ENCODE data around the gene TGFB2. TPM values are rescaled to one million over a fixed set of nuclear protein-coding genes. Genes with fewer than 3 reads are reported as not detected.

Gene TGFB2
- total and polyA plus RNA-seq, 2 experiments from 2014 or later: 0.31 to 1.4 TPM

GRCh38 chr1:218363141-218363540 lies 18.0 kb downstream of the TGFB2 start (continued):
- TF ChIP-seq ZNF462 (CRISPR knock-in tag; IDR thresholded peaks at IDR 0.05) (no peak), CREB1 (CRISPR knock-in tag; IDR thresholded peaks at IDR 0.05; ENCODE audit: low read depth) (no peak), EZH2 (IDR thresholded peaks at IDR 0.05; ENCODE audit: low read depth, unreplicated experiment) (no peak), POLR2AphosphoS5 (IDR thresholded peaks at IDR 0.05; ENCODE audit: low read depth) (no peak), EZH2phosphoT487 (IDR thresholded peaks at IDR 0.05; ENCODE audit: unreplicated experiment) (no peak)

GRCh38 chr1:218364028-218364710 lies 19.0 kb downstream of the TGFB2 start:
- DNase-seq (ENCODE audit: low spot score): no peak
- H3K27ac ChIP-seq (ENCODE audit: low read depth): no peak overlapping the region
- peaks cover 6% of the 10 kb centered on the region; the same call in 1 of the 3 replicates for H3K4me1 Mint-ChIP-seq

More at GRCh38 chr1:218364028-218364710, 19.0 kb downstream of the TGFB2 start:
- no peaks in the 10 kb centered on the region for H3K79me2 ChIP-seq (replicated peaks; ENCODE audit: insufficient read depth)
- no peaks in the 10 kb centered on the region for H3K27me3 Mint-ChIP-seq (ENCODE audit: insufficient read depth, low read depth, poor library complexity)
- H3K36me3 ChIP-seq (ENCODE audit: insufficient read depth): no peaks in the 10 kb centered on the region
- H3F3A ChIP-seq (replicated peaks; ENCODE audit: low read depth): no peaks in the 10 kb centered on the region
- no peaks in the 10 kb centered on the region; the same call in 1 of the 2 replicates for H3K4me1 ChIP-seq (ENCODE audit: insufficient read depth)
- no peaks in the 10 kb centered on the region for H3K36me3 Mint-ChIP-seq (ENCODE audit: low read depth)
- no peaks in the 10 kb centered on the region for H4K20me1 ChIP-seq (replicated peaks; ENCODE audit: insufficient read depth)
- H3K4me2 ChIP-seq: no peak overlapping the region
- no peak overlapping the region for H3K4me3 ChIP-seq
- no peak for ATAC-seq
- H3K9me2 ChIP-seq (ENCODE audit: insufficient read depth): no peaks in the 10 kb centered on the region
- H3K9me3 Mint-ChIP-seq: no peaks in the 10 kb centered on the region
- H2AFZ ChIP-seq: no peak overlapping the region
- no peak overlapping the region for H3K4me3 Mint-ChIP-seq
- TF ChIP-seq REST (IDR thresholded peaks at IDR 0.05; ENCODE audit: unreplicated experiment) (no peak), ZNF114 (CRISPR knock-in tag; IDR thresholded peaks at IDR 0.05) (no peak), CTCF (conservative IDR thresholded peaks at IDR 0.05; ENCODE audit: low read depth in 2 of 2) (no peak), JUNB (IDR thresholded peaks at IDR 0.05; ENCODE audit: unreplicated experiment) (no peak)
- no peaks in the 10 kb centered on the region for H3K27me3 ChIP-seq (ENCODE audit: insufficient read depth)
- no peak overlapping the region for H3K27ac Mint-ChIP-seq

All from GM23338 (cell line).